Mesenteric fat pad (tissue), 1 donor: ENCODE data around the gene SSC5D. TPM values are rescaled to one million over a fixed set of nuclear protein-coding genes. Genes with fewer than 3 reads are reported as not detected.
"Not testable (repeated sequence)": the region's sequence is repeated elsewhere in the genome, so short reads cannot be mapped to it uniquely, and the experiment has no call there.

ENCODE experiments used
- DNase-seq: peaks from one replicate; pipeline ENCODE4 v3.0.0-alpha.2; 2020; ENCODE audit warnings: low spot score
- total RNA-seq: library from RNA; stranded (reverse); fragmentation: NEBNext Ultra II Directional; extraction: Animal tissue kit (Norgen Biotek cat#: 25700); gene quantifications from one replicate; pipeline ENCODE4 v1.2.1, GENCODE V29; 2021
- donor health status: DM: yes; HTN: yes; CAD: no.

SSC5D gene
- total RNA-seq, 1 donor from 2014 or later = 13.9 TPM

GRCh38 chr19:55486043-55486970, 1.9 kb upstream of the SSC5D start:
- no peak for DNase-seq

GRCh38 chr19:55486971-55487923, 989 bp upstream of the SSC5D start:
- DNase-seq = no peak

- no peak for DNase-seq
Observed at GRCh38 chr19:55488986-55489710, 912 bp downstream of the SSC5D start.

GRCh38 chr19:55489711-55490477, 1.7 kb downstream of the SSC5D start:
- DNase-seq = no peak

- no peak for DNase-seq
Observed at GRCh38 chr19:55490478-55491432, 2.5 kb downstream of the SSC5D start.

- no peak for DNase-seq
Observed at GRCh38 chr19:55491546-55492360, 3.5 kb downstream of the SSC5D start.

- no peak for DNase-seq
Observed at GRCh38 chr19:55492362-55492944, 4.2 kb downstream of the SSC5D start.

GRCh38 chr19:55493052-55493644, 4.9 kb downstream of the SSC5D start:
- no peak for DNase-seq

GRCh38 chr19:55493645-55494171, 5.5 kb downstream of the SSC5D start:
- DNase-seq = no peak

GRCh38 chr19:55494172-55494761, 6.0 kb downstream of the SSC5D start:
- no peak for DNase-seq

- no peak for DNase-seq
Observed at GRCh38 chr19:55495646-55496349, 7.6 kb downstream of the SSC5D start.

GRCh38 chr19:55496820-55497219, 8.6 kb downstream of the SSC5D start:
- not testable (repeated sequence) for DNase-seq

GRCh38 chr19:55497763-55498162, 9.5 kb downstream of the SSC5D start:
- no peak for DNase-seq

GRCh38 chr19:55498246-55498840, 10.1 kb downstream of the SSC5D start:
- no peak for DNase-seq

- DNase-seq = no peak
Observed at GRCh38 chr19:55500368-55500952, 12.2 kb downstream of the SSC5D start.
